ENCODE results near the gene COL8A1.
"Not testable (repeated sequence)": the region's sequence is repeated elsewhere in the genome, so short reads cannot be mapped to it uniquely, and the experiment has no call there.

The COL8A1 gene

DNA sequence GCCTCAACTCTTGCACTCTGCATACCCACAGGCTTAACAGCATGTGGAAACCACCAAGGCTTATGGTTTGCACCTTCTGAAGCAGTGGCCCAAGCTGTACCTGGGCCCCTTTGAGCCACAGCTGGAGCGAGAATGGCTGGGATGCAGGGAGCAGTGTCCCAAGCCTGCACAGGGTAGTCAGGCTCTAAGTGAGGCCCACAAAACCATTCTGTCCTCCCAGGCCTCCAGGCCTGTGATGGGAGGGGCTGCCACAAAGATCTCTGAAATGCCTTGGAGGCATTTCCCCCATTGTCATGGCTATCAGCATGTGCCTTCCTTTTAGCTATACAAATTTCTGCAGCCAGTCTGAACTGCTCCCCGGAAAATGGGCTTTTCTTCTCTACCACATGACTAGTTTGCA, 166.8 kb downstream of the COL8A1 start:
- DNase-seq (ENCODE audit: low spot score) = no peak

DNA sequence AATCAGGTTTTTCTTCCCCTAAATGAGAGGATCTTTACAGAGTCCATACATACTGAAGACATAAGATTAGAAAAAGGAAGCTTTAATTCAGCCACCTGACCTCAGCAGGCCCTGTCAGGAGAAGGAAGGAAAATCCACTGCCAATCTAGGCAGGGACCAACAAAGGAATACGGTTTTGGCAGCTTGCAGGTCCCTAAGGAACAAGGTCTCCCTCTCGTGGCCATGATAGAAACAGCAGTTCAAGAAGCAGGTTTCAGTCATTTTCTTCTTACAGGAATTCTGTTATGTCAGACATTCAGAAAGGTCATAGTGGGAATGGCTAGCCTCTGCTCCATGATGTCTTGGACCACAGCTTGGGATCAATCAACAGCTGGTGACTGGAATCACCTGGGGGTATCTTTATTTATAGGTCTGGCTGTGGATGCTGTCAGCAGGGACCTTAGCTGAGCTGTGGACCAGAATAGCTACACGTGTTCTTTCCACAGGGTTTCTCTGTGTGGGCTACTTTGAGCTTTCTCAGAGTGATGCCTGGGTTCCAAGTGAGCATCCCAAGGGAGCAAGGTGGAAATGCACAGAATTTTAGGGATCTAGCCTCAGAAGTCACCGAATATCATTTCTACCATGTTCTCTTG, 169.9 kb downstream of the COL8A1 start:
- DNase-seq (ENCODE audit: low spot score) = peak; percentile 70

DNA sequence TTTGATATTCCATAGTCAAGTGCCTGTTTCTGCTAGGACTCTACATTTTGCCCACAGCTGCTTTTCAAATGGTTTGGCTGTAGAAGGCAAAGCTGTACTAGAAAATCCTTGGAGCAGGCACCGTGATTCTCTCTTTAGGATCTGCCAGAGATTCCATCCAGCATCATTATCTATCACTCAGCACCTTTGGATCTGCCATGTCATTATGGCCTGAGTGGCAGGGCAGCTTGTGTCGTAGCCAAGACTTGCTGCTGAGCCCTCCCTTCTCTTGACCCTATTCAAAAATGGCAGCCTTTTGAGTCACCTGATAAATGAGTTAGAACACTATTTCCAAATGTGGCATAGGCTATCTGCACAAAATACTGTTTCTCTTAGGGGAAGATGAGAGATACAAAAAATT, 171.2 kb downstream of the COL8A1 start:
- DNase-seq (ENCODE audit: low spot score) = no peak

DNA sequence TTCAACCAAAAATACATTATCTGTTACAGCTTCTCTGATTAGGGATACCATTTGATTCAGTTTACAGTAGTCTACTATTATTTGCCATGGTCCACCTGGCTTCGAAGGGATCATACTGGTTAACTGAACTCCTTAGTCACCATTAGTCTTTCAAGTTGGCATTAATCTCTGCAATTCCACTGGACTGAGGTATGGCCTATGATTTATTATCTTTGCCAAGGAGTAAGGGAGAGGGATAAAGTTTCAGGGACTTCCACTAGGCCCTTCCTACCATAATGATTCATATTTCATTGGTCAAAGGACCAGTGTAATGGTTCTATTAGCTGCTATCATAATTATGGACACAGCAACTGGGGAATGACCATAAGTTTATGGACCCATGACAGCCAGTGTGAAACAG, 172.0 kb downstream of the COL8A1 start:
- no peak for DNase-seq (ENCODE audit: low spot score)

DNA sequence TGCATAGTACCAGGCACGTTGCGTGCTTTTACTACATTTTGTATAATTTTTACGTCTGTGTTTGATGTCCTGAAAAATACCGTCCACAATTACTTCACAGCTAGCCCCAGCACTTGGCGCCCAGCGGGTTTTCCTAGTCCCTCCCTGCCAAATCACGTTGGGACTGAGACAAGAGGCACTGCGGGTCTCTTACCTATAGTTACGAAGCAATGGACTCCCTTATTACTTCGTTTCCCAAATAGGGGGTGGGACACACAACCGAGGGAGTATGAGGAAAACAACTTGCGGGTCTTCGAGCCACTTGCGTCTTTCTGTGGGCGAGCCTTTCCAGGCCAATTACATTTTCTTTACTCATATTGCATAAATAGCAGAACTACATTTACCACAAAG, 178.6 kb downstream of the COL8A1 start:
- DNase-seq (ENCODE audit: low spot score) = peak; percentile 12

DNA sequence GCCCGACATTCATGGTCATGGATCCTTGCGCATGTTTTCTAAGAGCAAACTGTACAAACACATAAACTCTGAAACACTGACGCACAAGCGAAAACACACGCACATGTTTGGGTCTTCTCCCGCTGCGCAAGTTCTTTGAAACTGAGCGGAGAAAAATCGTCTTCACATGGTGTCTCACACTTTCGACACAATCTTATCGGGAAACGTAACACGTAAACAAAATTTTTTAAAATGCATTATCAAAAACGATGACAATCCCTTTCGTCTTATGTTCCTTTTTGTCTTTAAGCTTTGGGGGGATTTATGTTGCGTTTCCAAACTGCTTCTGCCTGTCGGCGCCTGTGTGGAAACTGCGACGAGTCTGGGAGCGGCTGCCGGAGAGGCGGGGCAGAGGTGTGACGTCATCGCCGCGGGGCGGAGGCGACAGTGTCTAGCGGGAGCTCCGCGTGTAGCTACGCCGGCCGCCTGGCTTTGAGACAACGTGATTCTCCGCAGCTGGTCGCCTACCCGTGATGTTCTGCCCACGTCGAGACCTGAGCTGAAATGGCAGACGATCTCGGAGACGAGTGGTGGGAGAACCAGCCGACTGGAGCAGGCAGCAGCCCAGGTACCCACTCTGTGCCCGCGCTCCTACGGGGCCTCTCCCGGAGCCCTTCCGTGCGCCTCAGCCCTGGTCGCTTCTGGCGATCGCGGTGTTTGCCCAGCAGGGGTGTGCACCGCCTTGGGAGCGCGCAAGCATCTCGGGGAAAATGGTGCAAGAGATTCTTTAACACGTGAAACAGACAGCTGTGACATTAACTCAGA, 179.2 kb downstream of the COL8A1 start, which contains the start of gene CMSS1:
TSS of gene CMSS1 (plus strand) at position 426 of the 804 bp plus-strand sequence.
- DNase-seq (ENCODE audit: low spot score) = peak; percentile 94

DNA sequence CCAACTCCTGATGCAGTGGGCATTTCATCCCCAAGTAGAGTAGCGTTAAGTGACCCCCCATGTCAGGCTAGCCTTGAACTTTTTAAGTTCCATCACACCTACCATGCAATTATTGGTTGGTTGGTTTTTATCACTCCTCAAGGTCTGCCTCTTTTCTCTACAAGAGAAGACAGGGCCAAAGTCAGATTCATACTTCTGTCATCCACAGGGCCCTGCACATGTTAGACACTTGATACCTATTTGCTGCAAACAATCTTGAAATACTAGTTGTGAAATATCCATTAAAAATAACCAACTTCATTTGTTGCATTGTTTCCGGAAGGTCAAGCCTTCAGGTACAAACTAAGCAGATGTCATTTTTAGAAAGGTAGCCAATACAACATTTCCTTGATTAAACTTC, 180.4 kb downstream of the COL8A1 start:
- no peak for DNase-seq (ENCODE audit: low spot score)

DNA sequence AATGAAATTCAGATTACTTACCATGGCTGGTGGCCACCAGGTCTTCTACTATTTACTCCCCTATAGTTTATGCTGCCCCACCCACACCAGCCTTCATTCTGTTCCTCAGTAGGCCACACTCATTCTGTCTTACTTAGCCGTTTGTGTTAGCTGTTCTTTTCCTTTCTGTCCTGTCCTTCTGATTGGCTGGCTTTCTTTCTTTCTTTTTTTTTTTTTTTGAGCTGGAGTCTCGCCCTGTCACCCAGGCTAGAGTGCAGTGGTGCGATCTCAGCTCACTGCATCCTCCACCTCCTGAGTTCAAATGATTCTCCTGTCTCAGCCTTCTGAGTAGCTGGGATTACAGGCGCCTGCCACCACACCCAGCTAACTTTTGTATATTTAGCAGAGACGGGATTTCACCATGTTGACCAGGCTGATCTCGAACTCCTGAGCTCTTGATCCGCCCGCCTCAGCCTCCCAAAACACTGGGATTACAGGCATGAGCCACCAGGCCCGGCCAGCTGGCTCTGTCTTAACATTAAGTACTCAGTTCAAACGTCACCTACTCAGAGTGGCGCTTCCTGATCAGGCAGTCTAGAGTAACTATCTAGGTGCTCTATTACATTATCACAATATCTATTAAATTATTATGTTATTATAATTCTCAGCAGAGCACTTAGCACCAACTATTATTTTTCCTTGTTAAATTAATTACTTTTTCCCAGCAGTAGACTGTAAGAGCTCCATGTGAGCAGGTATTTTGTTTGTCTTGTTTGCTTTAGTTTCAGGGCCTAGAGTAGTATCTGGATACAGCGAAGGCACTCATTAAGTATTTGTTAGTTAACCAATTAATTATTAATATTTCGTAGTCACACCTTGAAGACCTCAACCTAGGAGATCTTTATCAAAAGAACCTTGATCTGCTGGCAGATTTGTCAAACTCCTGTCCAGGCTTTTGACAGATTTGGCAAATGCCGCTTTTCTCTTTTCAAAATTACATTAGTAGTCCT, 185.6 kb downstream of the COL8A1 start:
- no peak for DNase-seq (ENCODE audit: low spot score)

DNA sequence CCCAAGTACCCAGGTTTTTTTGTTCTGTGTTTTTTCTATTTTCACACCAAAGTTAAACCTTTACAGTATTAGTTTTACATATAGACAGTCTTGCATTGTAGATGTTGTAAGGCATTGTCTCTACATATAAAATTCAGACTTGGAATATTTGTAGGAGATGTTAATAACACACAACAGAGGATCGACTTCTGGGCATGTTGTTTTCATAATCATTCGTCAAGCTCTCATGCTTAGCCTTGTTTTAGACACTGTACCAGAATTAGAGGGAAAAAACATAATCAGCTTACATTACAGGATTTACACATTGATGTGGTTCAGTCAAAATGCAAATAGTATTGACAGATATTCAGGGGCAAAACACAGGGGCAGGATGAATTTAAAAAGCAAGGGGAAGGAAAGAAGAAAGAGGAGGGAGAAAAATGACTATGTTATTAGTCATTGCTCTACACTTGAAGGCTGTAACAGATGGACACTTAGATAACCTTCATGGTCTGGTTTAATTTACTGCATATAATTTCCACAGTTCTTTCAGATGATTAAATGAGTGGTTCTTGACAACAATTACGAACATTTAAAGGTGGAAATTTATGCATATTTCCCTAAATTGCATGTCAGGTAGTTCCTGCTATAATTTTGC, 186.7 kb downstream of the COL8A1 start:
- peak; percentile 9 for DNase-seq (ENCODE audit: low spot score)

DNA sequence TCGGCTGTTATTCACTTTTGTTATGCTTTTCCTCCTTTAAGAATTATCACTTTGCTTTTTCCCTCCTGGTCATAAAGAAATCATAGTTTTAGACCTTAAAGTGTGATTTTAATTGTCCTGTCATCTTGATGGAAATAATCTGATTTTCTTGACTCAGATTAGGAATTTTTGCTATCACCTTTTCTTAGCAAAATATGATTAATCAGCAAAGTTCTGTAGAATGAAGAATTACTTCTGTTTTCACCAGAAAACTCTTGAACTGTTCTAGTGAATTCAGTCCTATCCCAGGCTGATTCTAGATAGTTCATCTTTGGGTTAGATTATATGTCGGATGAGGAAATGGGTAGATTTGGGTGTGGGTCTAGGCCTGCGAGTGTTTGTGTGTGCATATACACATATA, 191.4 kb downstream of the COL8A1 start:
- DNase-seq (ENCODE audit: low spot score) = no peak

DNA sequence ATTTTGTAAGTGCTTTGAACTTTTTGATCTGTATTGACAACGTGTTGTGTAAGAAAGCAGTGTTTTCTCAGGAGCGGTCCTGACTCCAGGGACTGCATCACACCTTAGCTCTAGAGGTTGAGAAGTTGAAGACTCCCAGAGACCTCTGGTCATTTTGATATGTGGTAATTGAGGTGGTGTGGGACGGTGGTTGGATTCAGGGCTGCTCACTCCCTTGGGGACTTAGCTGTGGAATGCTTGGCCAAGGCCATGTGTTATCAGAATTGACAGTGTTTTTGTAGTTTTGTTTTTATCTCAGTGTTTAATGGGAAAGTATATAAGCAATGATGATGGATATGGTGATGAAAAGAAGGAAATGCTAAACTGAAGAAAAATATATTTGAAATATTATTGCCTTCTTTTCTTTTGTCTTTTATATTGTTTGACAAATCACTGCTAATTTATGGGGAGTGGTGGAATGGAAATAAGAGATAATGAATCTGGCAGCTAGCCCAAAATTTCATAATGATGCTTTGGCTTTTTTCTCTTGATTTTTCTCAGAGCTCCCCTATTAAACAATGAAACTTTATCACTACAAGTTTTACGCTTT, 195.3 kb downstream of the COL8A1 start:
- no peak for DNase-seq (ENCODE audit: low spot score)

DNA sequence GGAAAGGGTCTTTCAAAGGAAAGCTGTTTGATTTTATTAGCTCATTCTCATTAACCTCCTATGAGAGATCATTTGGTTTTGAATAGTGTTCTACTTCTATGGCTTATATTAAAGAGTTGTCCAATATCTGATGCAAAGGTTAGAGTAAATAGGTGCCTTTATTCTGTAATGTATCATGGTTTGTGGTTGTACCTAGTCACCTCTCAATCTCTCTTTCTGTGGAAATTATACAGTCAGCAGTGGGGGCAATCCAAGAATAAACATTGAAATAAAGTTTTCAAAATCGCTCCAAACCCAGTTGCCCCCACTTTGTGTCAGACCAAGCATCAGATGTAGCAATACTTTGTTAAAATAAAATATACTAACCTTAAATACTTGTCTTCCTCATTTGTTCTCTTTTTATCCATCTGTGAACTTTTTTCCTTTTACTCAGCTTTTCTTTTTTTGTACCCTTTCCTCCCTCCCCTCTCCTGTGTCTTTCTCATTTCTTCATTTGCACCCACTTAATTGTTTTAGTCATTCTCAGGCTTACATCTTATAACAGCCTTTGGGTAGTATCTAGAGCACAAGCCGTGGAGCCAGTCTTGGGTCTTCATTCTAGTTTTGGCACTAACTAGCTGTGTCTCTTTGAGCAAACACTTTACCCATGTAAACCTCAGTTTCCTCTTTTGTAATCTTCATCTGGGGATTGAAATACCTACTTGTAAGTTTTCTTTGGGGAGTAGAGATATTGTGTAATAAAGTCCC, 196.0 kb downstream of the COL8A1 start:
- DNase-seq (ENCODE audit: low spot score) = no peak

DNA sequence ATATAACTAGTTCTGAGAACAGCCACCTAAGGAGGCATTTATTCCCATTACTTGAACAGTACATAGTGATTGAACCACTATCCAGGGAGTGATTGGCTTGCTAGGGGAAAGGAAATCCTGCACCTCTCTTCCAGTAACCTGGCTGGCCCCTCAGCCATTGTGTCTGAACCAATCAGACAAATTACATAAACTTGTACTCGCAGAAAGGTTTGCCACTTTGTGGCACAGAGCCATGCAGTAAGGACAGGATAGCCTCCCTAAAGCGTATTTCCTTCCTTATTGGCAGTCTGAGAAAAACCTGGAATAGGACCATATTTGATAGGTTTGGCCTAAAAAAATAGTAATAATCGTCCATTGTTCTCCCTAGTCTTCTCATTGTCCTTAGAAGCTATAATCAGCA, 198.3 kb downstream of the COL8A1 start:
- no peak for DNase-seq (ENCODE audit: low spot score)

DNA sequence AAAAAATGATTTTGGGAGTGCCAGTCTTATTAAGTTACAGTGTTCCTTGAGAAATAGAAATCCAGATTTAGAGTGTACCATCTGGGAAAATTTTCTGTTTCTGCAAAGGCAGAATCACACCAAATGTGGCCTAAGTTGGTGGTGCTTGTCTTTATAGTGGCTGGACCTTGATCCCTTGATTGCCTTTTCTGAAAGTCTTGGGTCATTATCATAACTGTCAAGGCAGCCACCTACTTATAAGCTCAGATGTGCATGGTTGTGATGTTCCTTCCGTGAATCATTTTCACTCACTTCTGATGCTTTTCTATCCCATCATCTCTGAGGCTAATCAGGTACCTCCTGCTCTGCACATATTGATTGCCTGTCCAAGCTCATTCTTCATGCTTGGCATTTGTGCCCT, 199.3 kb downstream of the COL8A1 start:
- DNase-seq (ENCODE audit: low spot score) = no peak

DNA sequence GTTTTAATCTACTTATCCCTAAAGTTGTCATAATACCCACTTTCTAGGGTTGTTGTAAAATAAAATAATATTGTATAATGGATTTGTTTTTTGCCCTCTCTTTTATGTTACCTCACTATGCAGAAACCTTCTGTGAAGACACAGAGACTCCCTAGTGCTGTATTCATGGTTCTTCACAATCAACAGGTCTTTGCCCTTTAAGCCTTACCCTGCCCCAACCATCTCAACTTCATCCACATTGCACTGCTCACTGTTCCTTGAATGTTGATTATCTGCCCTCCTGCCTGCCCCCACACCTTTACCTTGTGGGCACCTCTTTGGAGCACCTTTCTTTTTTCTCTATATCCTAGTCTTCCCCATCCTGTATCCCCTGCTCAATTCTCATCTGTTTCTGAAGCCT, 200.4 kb downstream of the COL8A1 start:
- no peak for DNase-seq (ENCODE audit: low spot score)

DNA sequence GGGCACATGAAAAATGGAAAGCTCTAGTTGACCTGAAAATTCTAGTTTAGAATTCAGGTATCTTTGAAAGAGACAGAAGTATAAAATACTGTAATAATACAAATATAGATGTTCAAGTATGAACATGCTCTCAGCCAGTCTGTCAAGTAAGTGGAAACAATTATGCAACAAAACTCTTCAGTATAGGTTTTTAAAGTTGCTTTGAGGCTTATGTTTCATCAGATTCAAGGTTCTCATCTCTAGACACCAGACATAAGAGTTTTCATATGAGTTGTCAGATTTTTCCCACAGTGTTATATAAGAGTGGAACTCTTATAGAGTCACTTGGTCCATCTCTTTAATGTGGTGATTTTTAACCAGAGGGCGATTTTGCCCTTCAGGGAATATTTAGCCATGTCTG, 201.2 kb downstream of the COL8A1 start:
- no peak for DNase-seq (ENCODE audit: low spot score)

DNA sequence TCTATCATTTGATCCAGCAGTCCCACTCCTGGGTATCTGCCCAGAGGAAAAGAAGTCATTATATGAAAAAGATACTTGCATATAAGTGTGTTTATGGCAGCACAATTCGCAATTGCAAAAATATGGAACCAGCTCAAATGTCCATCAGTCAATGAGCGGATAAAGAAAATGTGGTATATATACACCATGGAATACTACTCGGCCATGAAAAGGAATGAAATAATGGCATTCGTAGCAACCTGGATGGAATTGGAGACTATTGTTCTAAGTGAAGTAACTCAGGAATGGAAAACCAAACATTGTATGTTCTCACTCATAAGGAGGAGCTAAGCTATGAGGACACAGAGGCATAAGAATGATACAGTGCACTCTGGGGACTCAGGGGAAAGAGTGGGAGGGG, 203.6 kb downstream of the COL8A1 start:
- not testable (repeated sequence) for DNase-seq (ENCODE audit: low spot score)

DNA sequence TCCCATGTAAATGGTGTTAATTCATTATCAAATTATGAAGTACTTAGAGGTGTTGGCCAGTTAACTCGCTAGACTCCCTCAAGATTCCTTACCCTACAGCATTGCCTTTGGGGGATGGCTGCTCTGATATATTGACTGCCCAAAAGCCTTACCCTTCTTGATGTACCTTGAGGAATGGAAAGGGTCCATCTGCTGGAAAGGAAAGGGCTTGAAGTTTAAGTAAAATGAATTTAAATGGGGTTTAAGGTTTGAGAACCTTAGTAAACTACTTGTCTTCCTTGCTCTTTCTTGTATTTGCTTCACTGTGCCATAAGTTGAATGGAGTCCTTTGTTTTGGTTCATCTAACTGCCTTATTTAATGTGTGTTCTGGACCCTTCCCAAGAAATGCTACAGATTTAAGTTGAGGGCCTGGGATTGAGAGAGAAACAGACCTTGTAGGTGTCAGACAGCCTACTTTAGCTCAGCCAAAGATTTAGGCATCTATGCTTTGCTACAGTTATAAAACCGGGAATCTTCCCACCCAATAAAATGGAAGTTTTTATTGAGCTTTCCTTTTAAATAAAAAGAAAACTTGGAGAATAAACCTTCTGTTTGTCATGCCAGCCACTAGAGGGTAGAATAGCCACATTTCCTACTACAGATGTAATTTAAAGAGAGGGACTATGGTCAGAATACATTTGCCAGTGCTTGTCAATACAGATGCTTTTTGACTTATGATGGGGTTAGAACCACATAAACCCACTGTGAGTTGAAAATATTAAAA, 204.6 kb downstream of the COL8A1 start:
- DNase-seq (ENCODE audit: low spot score) = peak; percentile 13

DNA sequence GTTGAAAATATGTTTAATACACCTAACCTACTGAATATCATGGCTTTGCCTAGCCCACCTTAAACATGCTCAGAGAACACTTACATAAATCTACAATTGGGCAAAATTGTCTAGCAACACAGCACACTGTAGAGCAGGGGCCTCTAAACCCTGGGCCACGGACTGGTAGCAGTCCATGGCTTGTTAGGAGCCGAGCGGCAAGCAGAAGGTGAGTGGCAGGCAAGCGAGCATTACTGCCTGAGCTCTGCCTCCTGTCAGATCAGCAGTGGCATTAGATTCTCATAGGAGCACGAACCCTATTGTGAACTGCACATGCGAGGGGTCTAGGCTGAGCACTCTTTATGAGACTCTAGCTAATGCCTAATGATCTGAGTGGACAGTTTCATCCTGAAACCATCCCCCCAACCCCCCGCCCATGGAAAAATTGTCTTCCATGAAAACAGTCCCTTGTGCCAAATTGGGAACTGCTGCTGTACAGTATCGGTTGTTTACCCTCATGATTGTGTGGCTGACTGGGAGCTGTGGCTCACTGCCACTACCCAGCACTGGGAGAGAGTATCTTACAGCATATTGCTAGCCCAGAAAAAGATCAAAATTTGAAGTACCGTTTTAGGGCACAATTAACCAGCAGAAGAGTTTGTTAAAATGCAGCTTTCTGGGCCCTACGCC, 205.3 kb downstream of the COL8A1 start:
- no peak for DNase-seq (ENCODE audit: low spot score)

DNA sequence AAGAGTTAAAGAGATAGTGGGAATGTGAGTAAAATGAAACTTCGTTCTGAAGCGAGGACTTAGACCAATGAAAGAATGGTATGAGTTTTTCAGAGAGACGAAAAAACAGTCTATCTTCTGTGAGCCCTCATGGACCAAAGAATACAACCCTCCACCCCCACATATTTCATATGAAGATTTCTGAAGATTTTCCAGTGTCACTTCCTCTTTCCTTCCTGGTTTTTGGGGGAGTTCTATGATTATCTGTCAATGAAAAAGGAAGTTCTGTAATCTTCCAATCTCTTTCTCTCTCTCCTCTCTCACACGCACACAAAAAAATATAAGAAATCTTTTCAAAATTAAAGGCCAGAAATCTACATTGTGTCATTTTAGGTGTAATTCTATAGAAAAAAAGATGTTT, 206.9 kb downstream of the COL8A1 start:
- no peak for DNase-seq (ENCODE audit: low spot score)
